GM19372 (cell line): ENCODE measurements around the gene NUP210.
"Not testable (repeated sequence)": the region's sequence is repeated elsewhere in the genome, so short reads cannot be mapped to it uniquely, and the experiment has no call there.

Experiments used
- ATAC-seq: cut with Tn5 transposase; IDR thresholded peaks from one replicate; pipeline ENCODE4 v1.9.1; 2021; ENCODE audit warnings: mild to moderate bottlenecking, low read depth, moderate library complexity; ENCODE audit not compliant: unreplicated experiment

Gene NUP210

DNA sequence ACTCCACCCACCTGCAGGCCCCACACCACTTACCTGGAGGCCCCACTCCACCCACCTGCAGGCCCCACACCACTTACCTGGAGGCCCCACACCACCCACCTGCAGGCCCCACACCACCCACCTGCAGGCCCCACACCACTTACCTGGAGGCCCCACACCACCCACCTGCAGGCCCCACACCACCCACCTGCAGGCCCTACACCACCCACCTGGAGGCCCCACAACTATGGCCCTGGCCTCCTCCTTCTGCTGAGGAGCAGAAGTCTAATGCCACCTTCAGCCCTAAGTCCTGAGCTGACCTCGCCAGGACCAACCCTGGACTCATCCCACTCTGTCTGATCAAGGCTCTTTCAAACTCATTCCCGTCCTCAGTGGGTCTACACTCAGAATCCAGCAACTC is 42.4 kb downstream of the NUP210 start:
- ATAC-seq: not testable (repeated sequence)

DNA sequence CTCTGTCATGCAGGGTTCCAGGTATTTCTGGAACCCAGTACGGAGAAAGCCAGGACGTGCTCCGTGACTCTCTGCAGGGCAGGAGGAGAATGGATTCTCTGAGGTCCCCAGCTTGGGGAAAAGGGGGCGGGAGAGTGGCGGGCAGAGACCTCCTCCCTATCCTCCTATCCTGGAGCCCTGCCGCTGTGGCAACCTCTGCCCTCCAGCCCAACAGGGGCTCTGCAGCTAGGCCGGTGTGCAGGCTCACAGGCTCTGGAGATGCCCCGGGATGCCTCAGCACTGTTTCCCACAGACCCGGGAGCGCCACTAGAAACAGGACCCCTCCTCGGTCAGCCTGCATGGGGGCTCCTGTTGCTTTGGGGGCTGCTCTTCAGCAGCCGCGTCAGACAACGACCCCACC is 43.1 kb downstream of the NUP210 start:
- ATAC-seq: no peak

DNA sequence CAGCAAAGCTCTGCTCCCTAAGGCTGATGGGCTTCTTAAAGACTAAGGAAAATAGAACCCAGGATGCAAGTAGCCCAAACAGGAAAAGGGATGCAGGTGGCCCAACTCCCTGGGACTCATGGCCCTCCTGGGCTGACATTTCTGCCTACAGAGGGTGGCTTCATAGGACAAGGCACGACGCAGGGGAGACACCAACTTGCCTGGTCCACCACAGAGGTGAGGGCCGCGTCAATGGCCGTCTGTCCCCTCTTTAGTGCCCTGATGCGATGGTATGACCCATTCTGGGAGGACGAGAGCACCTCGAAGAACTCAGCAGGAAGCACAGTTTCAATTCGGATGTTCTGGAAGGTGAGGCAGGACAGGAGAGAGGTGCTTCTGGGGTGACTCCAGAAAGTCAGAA is 44.0 kb downstream of the NUP210 start:
- ATAC-seq: no peak

DNA sequence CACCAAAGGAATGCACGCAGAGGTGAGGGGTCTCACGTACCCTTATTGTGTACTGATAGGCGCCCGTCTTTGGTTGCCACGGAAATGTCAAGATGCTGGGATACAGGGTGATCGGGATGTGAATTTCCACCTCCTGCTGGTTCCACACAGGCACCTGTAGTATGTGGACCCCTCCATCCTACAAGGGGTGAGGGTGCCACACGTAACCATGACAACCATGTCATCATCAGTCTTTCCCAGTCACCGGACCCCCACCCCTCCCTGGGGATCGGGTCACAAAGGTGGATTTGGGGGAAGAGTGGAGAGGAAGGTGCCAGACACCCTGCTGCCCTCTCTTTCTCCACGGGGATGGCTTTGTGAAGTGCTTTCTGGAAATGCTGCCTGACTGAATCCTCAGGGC is 44.7 kb downstream of the NUP210 start:
- no peak for ATAC-seq

DNA sequence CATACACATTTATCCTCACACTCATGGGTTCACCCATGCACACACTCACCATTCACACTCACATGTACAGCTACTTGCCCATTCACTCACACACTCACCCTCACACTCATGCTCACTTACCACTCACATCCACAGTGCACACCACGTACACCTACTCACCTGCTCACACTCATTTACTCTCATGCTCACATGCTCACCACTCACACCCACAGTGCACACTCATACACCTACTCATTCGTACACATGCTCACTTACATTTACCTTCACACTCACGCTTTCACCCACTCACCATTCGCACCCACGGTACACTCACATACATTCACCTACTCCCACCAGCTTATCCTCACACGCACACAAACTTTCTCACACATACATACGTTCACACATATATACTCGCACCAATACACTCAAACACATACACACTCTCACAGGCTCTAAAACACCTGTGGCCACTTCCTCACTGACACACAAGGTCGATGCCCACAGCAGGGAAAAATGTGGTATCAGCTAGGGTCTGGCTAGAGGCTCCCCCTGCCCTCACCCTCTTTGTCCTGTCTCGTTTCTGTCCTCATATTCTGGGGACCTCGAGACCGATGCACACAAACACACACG is 46.0 kb downstream of the NUP210 start:
- no peak for ATAC-seq

DNA sequence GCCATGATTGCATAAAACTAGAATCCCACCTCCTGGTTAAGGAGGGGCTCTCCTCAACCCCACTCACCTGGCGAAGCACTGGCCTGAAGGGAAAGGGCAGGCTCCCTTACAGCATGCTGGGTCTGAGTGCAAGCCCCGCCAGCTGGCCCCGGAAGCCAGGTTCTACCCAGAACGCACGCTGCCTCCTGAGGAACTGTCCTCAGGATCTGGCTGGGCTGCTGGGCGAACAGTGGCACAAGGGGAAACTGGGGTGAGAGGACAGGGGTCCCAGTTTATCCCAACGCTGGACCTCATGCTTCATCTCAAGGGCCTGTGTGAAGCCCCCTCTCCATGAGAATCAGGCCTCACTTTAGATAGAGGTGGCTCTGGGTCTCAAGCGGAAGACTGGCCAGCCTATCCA is 47.5 kb downstream of the NUP210 start:
- no peak for ATAC-seq

DNA sequence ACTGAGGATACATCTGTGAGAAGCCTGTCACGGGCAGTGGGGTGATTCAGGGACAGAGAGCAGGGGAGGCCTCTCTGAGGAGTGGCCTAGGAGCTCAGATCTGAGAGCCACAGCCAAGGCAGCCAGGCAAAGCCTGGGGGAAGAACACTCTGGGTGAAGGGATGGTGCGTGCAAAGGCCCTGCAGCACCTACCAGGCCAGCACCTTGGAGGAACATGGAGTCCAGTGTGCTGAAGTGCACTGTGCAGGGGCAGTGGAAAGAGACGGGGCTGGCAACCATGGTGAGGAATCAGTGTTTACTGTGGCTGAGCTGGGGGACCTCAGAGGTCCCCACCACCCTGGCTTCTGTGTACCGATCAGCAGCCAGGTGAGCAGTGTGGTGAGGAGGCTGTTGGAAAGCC is 48.0 kb downstream of the NUP210 start:
- ATAC-seq: no peak

DNA sequence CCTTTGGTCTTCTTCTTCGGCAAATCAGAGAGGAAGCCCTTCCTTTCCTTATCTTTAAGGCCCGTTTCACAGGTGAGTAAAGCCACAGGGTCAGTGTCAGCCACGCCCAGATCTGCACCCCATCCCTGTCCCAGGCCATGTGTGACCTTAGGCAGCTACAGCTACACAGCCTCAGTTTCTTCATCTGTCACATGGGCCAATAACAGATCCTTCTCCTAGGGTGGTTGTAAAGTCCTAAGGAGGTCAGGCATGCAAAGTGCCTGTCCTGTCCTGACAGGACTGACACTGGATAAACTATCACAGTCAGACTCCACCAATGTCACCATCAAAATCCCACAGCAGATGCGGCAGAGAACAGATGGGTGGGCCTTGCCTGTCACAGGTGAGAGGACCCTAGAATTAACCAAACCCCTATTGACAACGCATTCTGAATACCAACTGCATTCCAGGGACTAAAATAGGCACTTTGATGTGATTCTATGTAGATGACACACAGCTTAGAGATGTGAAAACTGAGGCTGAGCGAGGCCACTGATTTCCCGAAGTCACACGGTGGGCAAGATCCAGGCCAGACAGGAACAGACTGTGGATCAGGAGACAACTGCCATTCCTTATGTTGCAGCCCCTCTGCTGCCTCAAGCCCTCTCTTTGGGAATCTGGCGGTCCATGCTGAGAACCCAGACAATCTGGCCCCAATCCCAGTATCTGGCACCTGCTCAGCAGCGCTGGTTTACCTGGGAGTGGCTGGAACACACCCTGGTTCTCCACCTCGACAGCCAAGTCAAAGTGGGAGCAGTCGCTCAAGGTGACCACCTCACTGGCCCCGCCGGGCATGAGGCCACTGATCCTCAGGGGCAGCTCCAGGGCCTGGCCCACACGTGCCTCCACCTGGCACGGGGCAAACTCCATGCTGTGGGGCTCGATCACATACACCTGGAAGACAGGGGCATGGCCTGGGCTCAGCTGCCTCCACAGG is 48.7 kb downstream of the NUP210 start:
- ATAC-seq: no peak

DNA sequence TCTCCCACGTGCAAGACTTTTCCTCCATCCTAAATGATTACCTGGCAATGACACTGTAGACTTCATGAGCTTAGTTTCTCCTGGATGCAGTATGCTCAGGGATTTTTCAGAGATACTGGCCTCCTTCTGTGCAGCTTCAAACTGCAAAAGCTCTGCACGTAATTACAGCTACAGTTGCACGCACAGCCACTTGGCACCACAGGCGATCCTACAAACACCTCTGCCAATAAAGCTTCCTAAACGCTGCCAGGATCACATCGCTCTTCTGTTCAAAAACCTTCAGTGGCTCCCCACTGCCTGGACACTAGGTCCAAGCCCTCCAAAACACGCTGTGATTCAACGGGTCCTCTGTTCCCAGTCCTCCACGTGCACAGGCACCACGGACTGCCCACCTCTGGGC is 49.5 kb downstream of the NUP210 start:
- ATAC-seq: no peak

DNA sequence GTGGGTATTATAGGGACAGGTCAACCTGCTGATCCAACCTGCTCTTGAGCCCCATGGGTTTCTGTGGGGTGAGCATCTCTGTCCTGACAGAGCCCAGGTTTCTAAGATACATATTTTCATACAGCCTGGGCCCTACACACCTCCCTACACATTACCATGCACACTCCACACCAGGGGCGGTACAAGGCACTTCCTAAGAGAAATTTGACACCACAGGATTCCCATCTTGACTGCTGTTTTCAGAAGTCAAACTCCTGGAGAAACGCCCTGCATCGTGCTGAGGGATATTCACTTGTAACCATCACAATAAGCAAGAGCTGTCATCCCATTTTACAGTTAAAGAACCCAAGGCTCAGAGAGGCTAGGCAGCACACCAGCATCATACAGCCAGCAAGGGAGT is 50.1 kb downstream of the NUP210 start:
- ATAC-seq: no peak

DNA sequence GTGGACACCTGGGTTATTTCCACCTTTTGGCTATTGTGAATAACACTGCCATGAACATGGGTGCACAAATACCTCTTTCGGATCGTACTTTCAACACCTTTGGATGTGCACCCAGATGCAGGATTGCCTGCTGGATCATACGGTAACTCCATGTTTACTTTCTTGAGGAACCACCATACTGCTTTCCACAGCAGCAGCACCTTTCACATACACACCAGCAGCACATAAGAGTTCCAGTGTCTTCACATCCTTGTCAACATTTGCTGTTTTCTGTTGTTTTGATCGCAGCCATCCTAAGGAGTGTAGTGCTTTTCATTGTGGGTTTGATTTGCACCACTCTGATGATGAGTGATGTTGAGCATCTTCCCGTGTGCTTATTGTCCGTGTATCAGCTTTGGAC is 51.3 kb downstream of the NUP210 start:
- ATAC-seq: no peak

DNA sequence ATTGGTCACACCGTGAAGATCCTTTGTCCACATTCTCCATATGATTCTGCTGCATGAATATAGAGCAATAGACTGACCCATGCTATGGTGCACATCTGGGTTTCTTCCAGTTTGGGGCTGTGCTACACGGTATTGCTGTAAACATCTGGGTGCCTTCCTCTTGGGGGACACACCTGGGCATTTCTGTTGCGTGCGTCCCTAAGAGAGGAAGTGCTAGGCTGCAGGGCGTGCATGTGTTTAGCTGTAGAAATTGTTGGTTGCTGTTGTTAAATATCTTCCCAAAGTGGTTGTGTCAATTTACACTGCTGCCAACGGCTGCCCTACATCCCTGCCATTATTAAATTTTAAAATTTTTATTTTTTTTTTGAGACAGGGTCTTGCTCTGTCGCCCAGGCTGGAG is 52.4 kb downstream of the NUP210 start:
- no peak for ATAC-seq

DNA sequence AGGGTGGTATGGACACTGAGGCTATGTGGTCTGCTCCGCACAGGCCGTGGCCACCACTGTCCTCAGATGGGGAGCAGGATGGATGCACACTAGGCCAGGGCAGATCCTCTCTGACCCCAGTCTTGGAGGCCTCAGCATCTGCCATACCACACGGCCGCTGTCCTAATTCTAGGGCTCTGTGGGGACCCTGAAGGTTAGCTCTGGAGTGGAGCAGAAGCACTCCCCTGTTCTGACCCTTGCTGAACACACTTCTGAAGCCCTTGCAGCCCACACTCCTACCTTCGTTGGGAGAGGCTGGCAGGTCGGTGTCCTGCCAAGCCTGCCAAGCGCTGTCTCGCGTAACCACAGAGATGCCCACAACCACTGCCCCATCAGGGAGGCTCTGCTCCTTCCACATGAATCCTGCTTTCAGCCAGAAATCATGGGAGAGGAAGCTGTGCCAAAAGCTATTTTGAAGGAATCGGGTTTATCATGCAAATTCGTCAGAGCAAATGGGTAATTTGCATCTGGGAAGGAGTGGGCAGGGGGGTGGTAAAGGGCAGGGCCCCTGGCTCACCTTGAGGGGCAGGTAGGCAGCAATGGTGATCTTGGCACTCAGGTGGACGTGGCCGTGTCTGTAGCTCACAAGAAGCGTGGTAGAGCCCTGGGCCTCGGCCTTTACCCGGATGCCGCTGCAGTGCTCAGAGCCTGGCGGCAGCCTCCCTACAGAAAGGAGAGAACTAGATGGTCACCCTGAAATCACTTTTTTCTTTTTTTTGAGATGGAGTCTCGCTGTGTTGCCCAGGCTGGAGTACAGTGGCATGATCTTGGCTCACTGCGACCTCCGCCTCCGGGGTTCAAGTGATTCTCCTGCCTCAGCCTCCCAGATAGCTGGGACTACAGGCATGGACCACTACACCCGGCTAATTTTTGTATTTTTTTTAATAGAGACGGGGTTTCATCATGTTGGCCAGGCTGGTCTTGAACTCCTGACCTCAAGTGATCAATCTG is 54.4 kb downstream of the NUP210 start:
- no peak for ATAC-seq

DNA sequence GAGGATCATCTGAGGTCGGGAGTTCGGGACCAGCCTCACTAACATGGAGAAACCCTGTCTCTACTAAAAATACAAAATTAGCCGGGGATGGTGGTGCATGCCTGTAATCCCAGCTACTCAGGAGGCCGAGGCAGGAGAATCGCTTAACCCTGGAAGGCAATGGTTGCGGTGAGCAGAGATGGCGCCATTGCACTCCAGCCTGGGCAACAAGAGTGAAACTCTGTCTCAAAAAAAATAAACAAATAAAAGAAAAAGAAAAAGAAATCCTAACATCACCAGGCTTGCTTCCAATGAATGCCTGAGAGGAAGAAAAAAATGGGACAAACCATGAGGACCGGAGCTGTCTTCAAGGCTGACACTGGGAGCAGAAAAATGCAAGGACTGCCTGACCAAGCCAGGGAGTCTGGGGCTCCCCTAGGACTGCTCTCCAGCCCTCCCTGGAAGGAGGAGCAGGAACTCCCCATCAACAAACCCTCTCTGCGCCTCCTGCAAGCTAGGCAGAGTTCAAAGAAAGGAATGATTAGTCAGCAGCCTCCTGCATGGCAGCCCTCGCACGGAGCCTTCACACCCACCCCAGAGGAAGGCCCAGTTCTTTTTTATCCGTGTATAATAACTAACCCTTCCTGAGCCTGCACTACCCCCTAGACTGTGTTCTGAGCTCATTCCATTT is 55.4 kb downstream of the NUP210 start:
- no peak for ATAC-seq

DNA sequence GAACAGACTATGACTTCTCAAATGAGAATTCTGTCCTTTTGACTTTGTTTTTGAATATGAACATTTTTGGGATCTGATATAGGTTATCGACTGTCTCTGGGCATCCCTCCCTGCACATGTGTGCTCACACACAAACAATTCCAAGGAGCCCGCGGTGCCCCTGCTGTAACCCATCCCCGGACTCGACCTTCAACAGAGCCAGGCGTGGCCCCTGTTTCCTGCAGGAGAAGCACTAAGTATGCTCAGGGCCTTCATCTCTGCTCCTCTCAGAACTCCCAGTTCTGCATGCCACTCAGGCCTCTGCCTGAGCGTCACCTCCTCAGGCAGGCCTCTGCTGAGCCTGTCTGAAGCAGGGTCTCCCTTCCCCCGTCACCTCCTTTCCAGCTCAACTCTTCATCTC is 57.6 kb downstream of the NUP210 start:
- no peak for ATAC-seq

DNA sequence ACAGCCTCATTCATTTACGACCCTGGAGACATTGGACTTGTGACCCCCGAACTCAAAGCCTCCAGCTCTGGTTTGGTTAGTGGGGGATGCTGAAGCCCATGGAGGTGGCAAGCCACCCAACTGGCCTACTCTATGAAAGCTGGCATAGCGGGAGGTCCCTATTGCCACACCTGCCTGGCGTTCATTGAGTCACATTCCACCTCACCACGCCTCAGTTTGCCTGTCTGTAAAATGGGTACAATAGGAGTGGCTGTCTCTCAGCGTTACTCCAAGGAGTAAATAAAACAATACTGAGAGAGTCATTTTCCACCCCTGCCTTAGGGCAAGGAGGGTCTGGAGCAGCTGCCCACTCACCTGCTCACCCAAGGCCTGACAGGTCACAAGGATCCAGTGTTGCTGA is 60.2 kb downstream of the NUP210 start:
- no peak for ATAC-seq

DNA sequence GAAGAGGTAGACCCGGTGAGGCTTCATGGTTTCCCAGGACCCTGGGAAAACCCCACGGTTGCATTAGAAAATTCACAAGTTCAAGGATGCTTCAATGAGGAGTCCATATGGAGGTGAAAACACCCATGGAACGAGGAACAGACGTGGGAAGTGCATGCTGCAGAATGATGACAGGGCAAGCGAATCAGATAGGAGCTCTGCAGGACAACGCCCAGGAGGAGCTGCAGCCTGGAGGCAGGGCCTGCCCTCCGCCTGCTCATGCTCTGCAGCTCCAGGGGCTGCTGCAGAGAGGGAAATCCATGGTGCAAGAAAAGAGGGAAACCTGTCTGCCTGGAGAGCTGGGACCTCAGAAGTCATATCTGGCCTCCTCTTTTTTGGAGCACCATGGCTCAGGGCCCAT is 61.5 kb downstream of the NUP210 start:
- ATAC-seq: no peak

DNA sequence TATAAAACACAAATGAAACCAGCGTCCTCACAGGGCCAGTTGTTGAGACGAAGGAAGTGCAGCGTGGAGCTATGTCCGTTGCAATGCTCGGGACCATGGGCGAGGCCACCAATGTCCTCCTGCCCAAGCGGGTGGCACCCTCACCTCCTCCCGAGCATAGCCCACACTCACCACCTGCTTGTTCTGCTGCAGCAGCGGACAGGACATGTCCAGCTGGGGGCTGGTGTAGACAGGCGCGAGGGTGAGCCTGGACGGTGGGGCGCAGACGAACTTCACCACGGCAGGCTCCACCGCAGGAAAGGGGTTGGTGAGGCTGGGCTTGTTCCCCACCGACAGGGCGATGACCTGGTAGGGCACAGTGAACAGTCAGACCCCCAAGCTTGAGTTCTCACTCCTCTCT is 62.1 kb downstream of the NUP210 start:
- ATAC-seq: no peak

DNA sequence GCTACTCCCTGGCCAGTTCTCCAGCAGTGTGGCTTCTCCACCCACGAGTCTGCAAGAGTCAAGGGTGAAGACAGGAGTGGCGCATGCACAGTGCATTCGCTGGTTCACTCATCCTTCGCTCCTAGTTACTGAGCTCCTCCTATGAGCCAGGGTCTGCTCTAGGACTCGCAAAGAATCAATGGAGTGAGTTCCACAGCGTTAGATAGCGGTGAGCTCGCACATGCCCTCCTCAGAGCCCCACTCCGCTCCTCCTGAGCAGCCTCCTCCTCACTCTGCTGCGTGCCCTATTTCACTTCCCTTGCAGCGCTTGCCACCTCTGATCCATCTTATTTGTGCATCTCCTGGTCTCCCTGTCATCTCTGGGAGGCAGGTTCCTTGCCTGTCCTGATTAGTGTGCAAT is 63.0 kb downstream of the NUP210 start:
- ATAC-seq: no peak

DNA sequence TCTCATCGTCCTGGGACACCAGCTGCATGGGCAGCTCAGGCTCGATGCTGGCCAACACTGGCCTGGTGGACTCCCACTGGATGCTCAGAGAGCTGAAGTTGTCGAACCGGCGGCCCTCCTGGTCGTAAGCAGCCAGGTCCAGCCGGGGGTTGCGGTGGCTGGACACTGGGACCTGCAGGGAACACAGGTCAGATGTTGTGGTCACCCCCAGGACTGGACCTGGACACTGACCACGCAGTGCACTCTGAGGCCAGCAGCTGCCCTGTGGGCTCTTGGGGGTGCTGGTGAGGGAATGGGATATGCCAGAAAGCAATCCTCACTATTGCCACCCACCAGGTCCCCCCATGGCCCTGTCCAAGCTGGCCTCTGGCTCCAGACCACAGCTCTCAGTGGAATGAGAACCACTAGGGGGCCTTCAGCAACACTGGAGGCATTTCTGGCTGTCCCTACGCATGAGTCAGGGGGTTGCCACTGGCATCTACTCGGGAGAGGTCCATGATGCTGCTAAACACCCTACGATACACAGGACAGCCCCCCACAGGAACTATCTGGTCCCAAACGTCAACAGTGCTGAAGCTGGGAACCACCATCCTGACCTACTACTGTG is 66.1 kb downstream of the NUP210 start:
- ATAC-seq: no peak
